Loucy (cell line): ENCODE measurements around the gene ZC3H18.

ENCODE experiments used
- H2AFZ ChIP-seq: fragments of 200-600 bp; sonication (generic); 2 replicates; pipeline ENCODE4 v1.6.0; 2016; ENCODE audit warnings: antibody characterized with exemption, mild to moderate bottlenecking, low read length, moderate library complexity
- H3F3A ChIP-seq: fragments of 200-600 bp; 2 replicates; pipeline ENCODE4 v1.6.0; 2016; ENCODE audit warnings: antibody characterized with exemption, low read depth, mild to moderate bottlenecking
- H3K27me3 ChIP-seq: fragments of 200-600 bp; sonication (generic); 2 replicates; pipeline ENCODE4 v1.6.1; 2014; ENCODE audit warnings: low read length, mild to moderate bottlenecking; ENCODE audit not compliant: insufficient read depth, poor library complexity, severe bottlenecking
- H3K36me3 ChIP-seq: fragments of 200-600 bp; sonication (generic); 2 replicates; pipeline ENCODE4 v1.6.1; 2016; ENCODE audit warnings: low read length; ENCODE audit not compliant: insufficient read depth
- H3K4me1 ChIP-seq: fragments of 200-600 bp; sonication (generic); 2 replicates; pipeline ENCODE4 v1.5.1; 2014; ENCODE audit warnings: low read length, mild to moderate bottlenecking; ENCODE audit not compliant: insufficient read depth, poor library complexity, severe bottlenecking
- H3K4me2 ChIP-seq: fragments of 200-600 bp; sonication (generic); 2 replicates; pipeline ENCODE4 v1.6.0; 2014; ENCODE audit warnings: antibody characterized with exemption, low read length, low read depth, mild to moderate bottlenecking; ENCODE audit not compliant: poor library complexity, severe bottlenecking
- H3K4me3 ChIP-seq: fragments of 200-600 bp; sonication (generic); 2 replicates; pipeline ENCODE4 v1.5.1; 2014; ENCODE audit warnings: low read length, mild to moderate bottlenecking, mixed read lengths; ENCODE audit not compliant: poor library complexity, severe bottlenecking
- H3K79me2 ChIP-seq: fragments of 200-600 bp; sonication (generic); 2 replicates; pipeline ENCODE4 v1.6.1; 2014; ENCODE audit warnings: low read length; ENCODE audit not compliant: insufficient read depth
- H3K9ac ChIP-seq: fragments of 200-600 bp; sonication (generic); 2 replicates; pipeline ENCODE4 v1.6.0; 2014; ENCODE audit warnings: mild to moderate bottlenecking, low read depth, low read length, moderate library complexity; ENCODE audit not compliant: poor library complexity, severe bottlenecking
- H3K9me2 ChIP-seq: fragments of 200-600 bp; sonication (generic); replicated peaks from 2 replicates; pipeline ENCODE4 v1.6.1; 2016; ENCODE audit warnings: low read depth, low read length, mixed read lengths
- H3K9me3 ChIP-seq: fragments of 200-600 bp; sonication (generic); 2 replicates; pipeline ENCODE4 v1.6.1; 2014; ENCODE audit warnings: mild to moderate bottlenecking, antibody characterized with exemption, low read length, low read depth; ENCODE audit not compliant: insufficient read depth
- H4K20me1 ChIP-seq: fragments of 200-600 bp; sonication (generic); 2 replicates; pipeline ENCODE4 v1.6.0; 2014; ENCODE audit warnings: antibody characterized with exemption, low read length, mild to moderate bottlenecking; ENCODE audit not compliant: insufficient read depth, poor library complexity, severe bottlenecking
- CTCF ChIP-seq: fragments of 200-600 bp; sonication (generic); conservative IDR thresholded peaks from 2 replicates; pipeline ENCODE4 v1.5.1; 2014; ENCODE audit warnings: mild to moderate bottlenecking, antibody characterized with exemption, low read length
- EZH2phosphoT487 ChIP-seq: fragments of 200-600 bp; IDR thresholded peaks from 2 replicates; pipeline ENCODE4 v1.6.1; 2018; ENCODE audit warnings: antibody characterized with exemption, mild to moderate bottlenecking, moderate library complexity, borderline replicate concordance

Gene ZC3H18

GRCh38 chr16:88597856-88598491 is 27.8 kb downstream of the ZC3H18 start:
- H3K36me3 ChIP-seq = peaks cover 22% of the 10 kb centered on the region; the same call in 1 of the 2 replicates
- no peak overlapping the region for H3K9ac ChIP-seq

GRCh38 chr16:88599092-88599733 is 29.0 kb downstream of the ZC3H18 start:
- H3K9me3 ChIP-seq = no peaks in the 10 kb centered on the region
- no peaks in the 10 kb centered on the region for H4K20me1 ChIP-seq
- H3K4me1 ChIP-seq = no peaks in the 10 kb centered on the region
- H3K27me3 ChIP-seq = no peaks in the 10 kb centered on the region
- no peak overlapping the region for H3K9ac ChIP-seq
- no peak overlapping the region for H2AFZ ChIP-seq
- no peak for TF ChIP-seq CTCF
- TF ChIP-seq EZH2phosphoT487 = no peak
- no peak overlapping the region for H3K4me2 ChIP-seq
- peaks cover 22% of the 10 kb centered on the region; the same call in 1 of the 2 replicates for H3K36me3 ChIP-seq
- H3K79me2 ChIP-seq = no peaks in the 10 kb centered on the region
- no peak overlapping the region for H3K4me3 ChIP-seq
- no peaks in the 10 kb centered on the region for H3F3A ChIP-seq
- H3K9me2 ChIP-seq = no peaks in the 10 kb centered on the region

More at GRCh38 chr16:88597856-88598491, 27.8 kb downstream of the ZC3H18 start:
- TF ChIP-seq CTCF = no peak
- no peak for TF ChIP-seq EZH2phosphoT487
- Histone ChIP-seq H3K9me2 (no peaks in the 10 kb centered on the region), H3K79me2 (no peaks in the 10 kb centered on the region), H3K27me3 (no peaks in the 10 kb centered on the region), H3K4me2 (no peak overlapping the region), H3K4me3 (no peak overlapping the region), H3K4me1 (no peaks in the 10 kb centered on the region), H3F3A (no peaks in the 10 kb centered on the region), H3K9me3 (no peaks in the 10 kb centered on the region), H2AFZ (no peak overlapping the region), H4K20me1 (no peaks in the 10 kb centered on the region)

- no peak overlapping the region for H3K4me2 ChIP-seq
- no peak overlapping the region for H2AFZ ChIP-seq
- H3K9me2 ChIP-seq = no peaks in the 10 kb centered on the region
- no peaks in the 10 kb centered on the region for H4K20me1 ChIP-seq
- H3K9ac ChIP-seq = no peak overlapping the region
- H3K79me2 ChIP-seq = no peaks in the 10 kb centered on the region
- H3K9me3 ChIP-seq = no peaks in the 10 kb centered on the region
- H3K36me3 ChIP-seq = peaks cover 22% of the 10 kb centered on the region; the same call in 1 of the 2 replicates
- TF ChIP-seq EZH2phosphoT487 (no peak), CTCF (no peak)
- H3K4me1 ChIP-seq = no peaks in the 10 kb centered on the region
- no peak overlapping the region for H3K4me3 ChIP-seq
- H3F3A ChIP-seq = no peaks in the 10 kb centered on the region
- H3K27me3 ChIP-seq = no peaks in the 10 kb centered on the region
Measured at GRCh38 chr16:88599825-88600538, 29.8 kb downstream of the ZC3H18 start.
